KMS-11 (cell line): Measurements from ENCODE around the gene ACOXL.

Source experiments
- H2AFZ ChIP-seq: fragments of 200-600 bp; sonication (generic); 2 replicates; pipeline ENCODE4 v1.6.1; 2016; ENCODE audit warnings: antibody characterized with exemption, mixed run types, low read depth
- H3K27ac ChIP-seq: fragments of 200-600 bp; sonication (generic); 2 replicates; pipeline ENCODE4 v1.6.1; 2016; ENCODE audit warnings: mild to moderate bottlenecking, mixed run types
- H3K27me3 ChIP-seq: fragments of 200-600 bp; sonication (generic); 2 replicates; pipeline ENCODE4 v1.6.1; 2017; ENCODE audit warnings: mild to moderate bottlenecking, low read depth, mixed run types, moderate library complexity; ENCODE audit not compliant: insufficient read depth
- H3K36me3 ChIP-seq: fragments of 200-600 bp; sonication (generic); 2 replicates; pipeline ENCODE4 v1.6.1; 2017; ENCODE audit warnings: mild to moderate bottlenecking, mixed run types; ENCODE audit not compliant: insufficient read depth
- H3K4me1 ChIP-seq: fragments of 200-600 bp; sonication (generic); 2 replicates; pipeline ENCODE4 v1.6.1; 2016; ENCODE audit warnings: mild to moderate bottlenecking, low read depth, mixed run types; ENCODE audit not compliant: poor library complexity, severe bottlenecking
- H3K4me2 ChIP-seq: fragments of 200-600 bp; sonication (generic); 2 replicates; pipeline ENCODE4 v1.7.0; 2016; ENCODE audit warnings: mild to moderate bottlenecking, mixed run types
- H3K4me3 ChIP-seq: fragments of 200-600 bp; sonication (generic); IDR thresholded peaks from 2 replicates; pipeline ENCODE4 v1.6.1; 2017; ENCODE audit warnings: low read depth, low read length, mixed read lengths; ENCODE audit not compliant: insufficient read depth
- H3K79me2 ChIP-seq: fragments of 200-600 bp; sonication (generic); 2 replicates; pipeline ENCODE4 v1.6.1; 2016; ENCODE audit warnings: low read depth, mixed run types; ENCODE audit not compliant: insufficient read depth
- H3K9ac ChIP-seq: fragments of 200-600 bp; sonication (generic); 2 replicates; pipeline ENCODE4 v1.6.1; 2016; ENCODE audit warnings: mild to moderate bottlenecking, mixed run types
- H4K20me1 ChIP-seq: fragments of 200-600 bp; sonication (generic); 2 replicates; pipeline ENCODE4 v1.6.1; 2016; ENCODE audit warnings: mild to moderate bottlenecking, mixed run types; ENCODE audit not compliant: insufficient read depth
- TF ChIP-seq, protein P1 (sequence below): fragments of 200-600 bp; sonication (generic); conservative IDR thresholded peaks from 2 replicates; pipeline ENCODE4 v1.6.1; 2017; ENCODE audit warnings: low read depth, mild to moderate bottlenecking, antibody characterized with exemption, low read length, moderate library complexity, mixed read lengths

ACOXL gene

GRCh38 chr2:110829413-110830146, 97.2 kb downstream of the ACOXL start:
- no peak overlapping the region for H2AFZ ChIP-seq
- H3K27ac ChIP-seq: no peak overlapping the region
- no peaks in the 10 kb centered on the region for H4K20me1 ChIP-seq
- H3K4me1 ChIP-seq: no peaks in the 10 kb centered on the region
- H3K4me2 ChIP-seq: no peak overlapping the region
- H3K27me3 ChIP-seq: no peaks in the 10 kb centered on the region
- no peaks in the 10 kb centered on the region for H3K36me3 ChIP-seq
- no peaks in the 10 kb centered on the region; the same call in 1 of the 2 replicates for H3K79me2 ChIP-seq
- no peak overlapping the region for H3K4me3 ChIP-seq
- TF ChIP-seq, protein P1, sequence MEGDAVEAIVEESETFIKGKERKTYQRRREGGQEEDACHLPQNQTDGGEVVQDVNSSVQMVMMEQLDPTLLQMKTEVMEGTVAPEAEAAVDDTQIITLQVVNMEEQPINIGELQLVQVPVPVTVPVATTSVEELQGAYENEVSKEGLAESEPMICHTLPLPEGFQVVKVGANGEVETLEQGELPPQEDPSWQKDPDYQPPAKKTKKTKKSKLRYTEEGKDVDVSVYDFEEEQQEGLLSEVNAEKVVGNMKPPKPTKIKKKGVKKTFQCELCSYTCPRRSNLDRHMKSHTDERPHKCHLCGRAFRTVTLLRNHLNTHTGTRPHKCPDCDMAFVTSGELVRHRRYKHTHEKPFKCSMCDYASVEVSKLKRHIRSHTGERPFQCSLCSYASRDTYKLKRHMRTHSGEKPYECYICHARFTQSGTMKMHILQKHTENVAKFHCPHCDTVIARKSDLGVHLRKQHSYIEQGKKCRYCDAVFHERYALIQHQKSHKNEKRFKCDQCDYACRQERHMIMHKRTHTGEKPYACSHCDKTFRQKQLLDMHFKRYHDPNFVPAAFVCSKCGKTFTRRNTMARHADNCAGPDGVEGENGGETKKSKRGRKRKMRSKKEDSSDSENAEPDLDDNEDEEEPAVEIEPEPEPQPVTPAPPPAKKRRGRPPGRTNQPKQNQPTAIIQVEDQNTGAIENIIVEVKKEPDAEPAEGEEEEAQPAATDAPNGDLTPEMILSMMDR: no peak
- no peak overlapping the region for H3K9ac ChIP-seq

DNA sequence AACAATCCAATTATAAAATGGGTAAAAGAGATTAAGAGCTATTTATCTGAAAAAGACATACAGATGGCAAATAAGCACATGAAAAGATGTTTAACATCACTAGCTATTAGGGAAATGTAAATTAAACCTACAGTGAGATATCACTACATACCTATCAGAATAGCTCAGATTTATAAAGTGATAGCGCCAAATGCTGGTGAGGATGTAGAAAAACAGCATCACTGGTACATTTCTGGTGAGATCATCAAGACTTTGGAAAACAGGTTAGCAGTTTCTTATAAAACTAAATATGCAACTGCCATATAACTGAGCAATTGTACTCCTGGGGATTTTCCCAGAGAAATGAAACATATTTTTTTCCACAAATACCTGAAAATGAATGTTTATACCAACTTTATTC, 100.4 kb downstream of the ACOXL start:
- TF ChIP-seq, protein P1: no peak
- Histone ChIP-seq H3K79me2 (no peaks in the 10 kb centered on the region; the same call in 1 of the 2 replicates), H3K27me3 (no peaks in the 10 kb centered on the region), H3K9ac (no peak overlapping the region), H3K4me1 (no peaks in the 10 kb centered on the region), H3K4me2 (no peak overlapping the region), H3K27ac (no peak overlapping the region), H3K36me3 (no peaks in the 10 kb centered on the region), H3K4me3 (no peak overlapping the region), H2AFZ (no peak overlapping the region), H4K20me1 (no peaks in the 10 kb centered on the region)

GRCh38 chr2:110834134-110834827, 101.9 kb downstream of the ACOXL start:
- H2AFZ ChIP-seq: no peak overlapping the region
- H3K9ac ChIP-seq: no peak overlapping the region
- H3K4me2 ChIP-seq: no peak overlapping the region
- no peaks in the 10 kb centered on the region for H3K36me3 ChIP-seq
- no peaks in the 10 kb centered on the region for H3K27me3 ChIP-seq
- H3K27ac ChIP-seq: no peak overlapping the region
- H3K4me1 ChIP-seq: no peaks in the 10 kb centered on the region
- no peaks in the 10 kb centered on the region for H4K20me1 ChIP-seq
- H3K79me2 ChIP-seq: no peaks in the 10 kb centered on the region; the same call in 1 of the 2 replicates
- H3K4me3 ChIP-seq: no peak overlapping the region
- TF ChIP-seq, protein P1: no peak

DNA sequence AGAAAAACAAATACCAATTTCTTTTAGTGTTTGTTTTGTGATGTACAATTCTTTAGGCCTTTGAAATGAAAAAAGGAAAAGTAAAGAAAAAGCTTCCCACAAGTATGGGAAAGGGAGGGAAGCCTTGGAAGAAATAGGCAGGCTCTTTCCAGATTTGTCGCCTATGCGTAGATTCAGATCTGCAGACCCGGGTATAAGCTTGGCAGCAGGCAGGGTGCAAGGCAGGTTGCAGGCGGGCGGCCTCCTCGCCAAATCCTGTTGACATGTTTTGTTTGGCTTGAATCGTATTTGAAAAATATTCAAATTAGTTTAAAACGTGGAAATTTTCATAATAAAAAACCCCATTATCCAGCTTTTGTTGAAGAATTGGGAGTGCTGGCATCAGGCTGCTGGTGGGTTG, 104.3 kb downstream of the ACOXL start:
- Histone ChIP-seq H3K79me2 (no peaks in the 10 kb centered on the region), H3K4me1 (no peaks in the 10 kb centered on the region), H3K4me2 (no peak overlapping the region), H2AFZ (no peak overlapping the region), H3K4me3 (no peak overlapping the region), H3K27ac (no peak overlapping the region), H3K9ac (no peak overlapping the region), H4K20me1 (no peaks in the 10 kb centered on the region), H3K27me3 (no peaks in the 10 kb centered on the region), H3K36me3 (no peaks in the 10 kb centered on the region)
- TF ChIP-seq, protein P1: no peak
